Lower leg skin (tissue), 3 donors: ENCODE data around the gene KRTDAP.

Experiments
- CTCF ChIP-seq, 3 donors: fragments of 450-650 bp; IDR thresholded peaks; one replicate each; pipeline ENCODE4 v1.5.1; 2016; ENCODE audit warnings: antibody characterized with exemption in 3 of 3, mild to moderate bottlenecking in 3 of 3, moderate library complexity in 2 of 3
- POLR2A ChIP-seq, 2 donors: fragments of 450-650 bp; IDR thresholded peaks; one replicate each; pipeline ENCODE4 v1.6.1; 2016 to 2017; ENCODE audit warnings: antibody characterized with exemption in 2 of 2, mild to moderate bottlenecking in 1 of 2, moderate library complexity in 1 of 2

- TF ChIP-seq CTCF (IDR thresholded peaks at IDR 0.05): no peak
- no peak for TF ChIP-seq POLR2A (IDR thresholded peaks at IDR 0.05)
These were observed 10.3 kb upstream of the KRTDAP start for GRCh38 chr19:35500611-35501010.
